GM23248 (cell line): ENCODE results near the gene DPH1.

ENCODE experiments used
- EZH2 ChIP-seq: fragments of 200-600 bp; sonication (generic); IDR thresholded peaks from 2 replicates; pipeline ENCODE4 v1.6.1; 2018; ENCODE audit warnings: antibody characterized with exemption, mild to moderate bottlenecking; ENCODE audit not compliant: insufficient read depth, poor library complexity, severe bottlenecking
- EZH2phosphoT487 ChIP-seq: fragments of 200-600 bp; sonication (generic); IDR thresholded peaks from 2 replicates; pipeline ENCODE4 v1.6.1; 2018; ENCODE audit warnings: antibody characterized with exemption, moderate library complexity, mild to moderate bottlenecking, low read depth; ENCODE audit not compliant: insufficient read depth

DNA sequence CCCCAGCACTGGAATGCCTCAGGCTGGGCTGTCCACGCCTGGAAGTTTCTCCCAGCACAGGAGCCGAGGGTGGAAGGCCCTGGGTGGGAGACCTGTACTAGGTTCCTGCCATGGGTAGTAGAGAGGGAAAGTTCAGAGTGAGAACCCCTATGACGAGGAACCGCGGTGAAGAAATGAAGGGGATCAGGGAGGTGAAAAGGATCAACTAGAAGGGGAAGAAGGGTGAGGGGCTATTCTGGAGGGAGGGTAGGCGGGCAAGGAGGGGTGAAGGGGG lies 30.4 kb downstream of the DPH1 start:
- TF ChIP-seq EZH2phosphoT487 (no peak), EZH2 (no peak)
